Measurements from ENCODE around the gene BRAP.
"Not testable (repeated sequence)": the region's sequence is repeated elsewhere in the genome, so short reads cannot be mapped to it uniquely, and the experiment has no call there.

Gene BRAP

GRCh38 chr12:111692575-111693210 lies 6.9 kb upstream of the BRAP start:
- H3K9me3 ChIP-seq (ENCODE audit: low read length) = no peaks in the 10 kb centered on the region
- no peaks in the 10 kb centered on the region for H3K4me1 ChIP-seq (ENCODE audit: insufficient read depth, low read length)
- H3K36me3 ChIP-seq (ENCODE audit: insufficient read depth, low read length) = peaks cover 44% of the 10 kb centered on the region
- no peaks in the 10 kb centered on the region for H3K27me3 ChIP-seq (ENCODE audit: insufficient read depth, low read length)
- H3K4me3 ChIP-seq (ENCODE audit: low read length) = no peak overlapping the region
- no peak overlapping the region for H2AFZ ChIP-seq (ENCODE audit: low read depth, low read length)

DNA sequence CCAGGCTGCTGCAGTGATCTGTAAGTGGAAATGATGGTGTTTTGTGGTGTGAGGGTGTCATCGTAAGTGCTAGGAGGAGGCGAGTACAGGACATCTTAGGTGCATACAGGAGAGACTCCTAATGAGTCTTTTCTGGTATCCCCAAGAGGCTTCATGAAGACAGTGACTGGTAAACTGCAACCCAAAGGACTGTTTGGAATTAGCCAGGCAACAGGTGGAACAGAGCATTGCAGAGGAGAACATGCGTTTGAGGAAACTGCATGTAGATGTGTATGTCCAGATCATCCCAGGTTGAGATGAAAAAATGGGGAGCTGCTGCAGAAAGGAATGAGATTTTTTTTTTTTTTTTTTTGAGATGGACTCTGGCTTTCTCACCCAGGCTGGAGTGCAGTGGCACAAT lies 5.5 kb upstream of the BRAP start:
- Histone ChIP-seq H3K4me3 (ENCODE audit: low read length) (no peak overlapping the region), H3K27me3 (ENCODE audit: insufficient read depth, low read length) (no peaks in the 10 kb centered on the region), H2AFZ (ENCODE audit: low read depth, low read length) (no peak overlapping the region), H3K36me3 (ENCODE audit: insufficient read depth, low read length) (peaks cover 37% of the 10 kb centered on the region), H3K9me3 (ENCODE audit: low read length) (no peaks in the 10 kb centered on the region), H3K4me1 (ENCODE audit: insufficient read depth, low read length) (peaks cover 7% of the 10 kb centered on the region)

GRCh38 chr12:111687952-111688351 lies 2.2 kb upstream of the BRAP start:
- no peaks in the 10 kb centered on the region for H3K9me3 ChIP-seq (ENCODE audit: low read length)
- H3K4me1 ChIP-seq (ENCODE audit: insufficient read depth, low read length) = peaks cover 17% of the 10 kb centered on the region
- H3K4me3 ChIP-seq (ENCODE audit: low read length) = no peak overlapping the region
- H3K36me3 ChIP-seq (ENCODE audit: insufficient read depth, low read length) = peaks cover 9% of the 10 kb centered on the region
- H3K27me3 ChIP-seq (ENCODE audit: insufficient read depth, low read length) = no peaks in the 10 kb centered on the region
- H2AFZ ChIP-seq (ENCODE audit: low read depth, low read length) = no peak overlapping the region

DNA sequence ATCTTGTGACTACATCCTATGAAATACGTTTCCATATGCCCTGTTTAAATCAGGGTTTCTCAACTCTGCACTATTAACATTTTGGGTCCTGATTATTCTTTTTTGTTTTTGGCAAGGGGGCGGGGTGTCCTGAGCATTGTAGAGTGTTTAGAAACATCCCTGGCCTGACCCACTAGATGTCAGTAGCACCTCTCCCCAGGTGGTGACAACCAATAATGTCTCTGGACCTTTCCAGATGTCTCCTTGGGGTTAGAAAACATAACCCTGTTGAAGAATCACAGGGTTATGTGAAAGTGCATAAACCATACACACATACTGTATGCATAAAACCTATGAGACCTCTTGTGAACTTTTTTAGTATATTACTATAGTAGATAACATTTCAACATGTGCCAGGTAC lies 1.5 kb upstream of the BRAP start:
- Histone ChIP-seq H3K4me1 (ENCODE audit: insufficient read depth, low read length) (peaks cover 17% of the 10 kb centered on the region), H3K27me3 (ENCODE audit: insufficient read depth, low read length) (no peaks in the 10 kb centered on the region), H3K9me3 (ENCODE audit: low read length) (no peaks in the 10 kb centered on the region), H2AFZ (ENCODE audit: low read depth, low read length) (no peak overlapping the region), H3K4me3 (ENCODE audit: low read length) (peak overlapping the region; percentile 67), H3K36me3 (ENCODE audit: insufficient read depth, low read length) (peaks cover 8% of the 10 kb centered on the region)

DNA sequence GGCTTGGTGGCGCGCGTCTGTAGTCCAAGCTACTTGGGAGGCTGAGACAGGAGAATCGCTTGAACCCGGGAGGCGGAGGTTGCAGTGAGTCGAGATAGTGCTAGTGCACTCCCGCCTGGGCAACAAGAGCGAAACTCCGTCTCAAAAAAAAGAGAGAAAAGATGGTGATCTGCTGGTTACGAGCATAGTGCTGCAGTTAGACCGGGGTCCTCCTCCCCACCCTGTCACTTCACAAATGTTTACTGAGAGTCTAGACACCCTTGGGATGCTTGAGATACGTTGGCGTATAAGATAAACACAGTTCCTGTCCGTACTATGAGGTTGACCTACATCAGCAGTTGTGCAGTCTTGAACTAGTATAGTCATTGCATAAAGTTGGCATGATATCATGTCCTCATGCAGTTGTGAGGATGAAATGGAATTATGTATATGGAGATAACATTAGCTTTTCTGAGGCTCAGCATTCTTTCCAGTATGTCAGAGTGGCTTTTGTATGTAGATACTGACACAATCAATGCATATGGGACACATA lies 884 bp upstream of the BRAP start:
- Histone ChIP-seq H3K9me3 (ENCODE audit: low read length) (no peaks in the 10 kb centered on the region), H2AFZ (ENCODE audit: low read depth, low read length) (no peak overlapping the region), H3K36me3 (ENCODE audit: insufficient read depth, low read length) (peaks cover 15% of the 10 kb centered on the region), H3K4me3 (ENCODE audit: low read length) (peak overlapping the region; percentile 67), H3K27me3 (ENCODE audit: insufficient read depth, low read length) (no peaks in the 10 kb centered on the region), H3K4me1 (ENCODE audit: insufficient read depth, low read length) (peaks cover 17% of the 10 kb centered on the region)

GRCh38 chr12:111685322-111685810 lies 390 bp downstream of the BRAP start:
- no peaks in the 10 kb centered on the region for H3K27me3 ChIP-seq (ENCODE audit: insufficient read depth, low read length)
- H3K4me3 ChIP-seq (ENCODE audit: low read length) = peak overlapping the region; percentile 67
- H3K4me1 ChIP-seq (ENCODE audit: insufficient read depth, low read length) = peaks cover 17% of the 10 kb centered on the region

GRCh38 chr12:111684485-111685198 lies 1.1 kb downstream of the BRAP start:
- Histone ChIP-seq H3K4me1 (ENCODE audit: insufficient read depth, low read length) (peaks cover 17% of the 10 kb centered on the region), H3K36me3 (ENCODE audit: insufficient read depth, low read length) (peaks cover 33% of the 10 kb centered on the region), H3K4me3 (ENCODE audit: low read length) (peak overlapping the region; percentile 67)
- not testable (repeated sequence) for H2AFZ ChIP-seq (ENCODE audit: low read depth, low read length); H3K9me3 ChIP-seq (ENCODE audit: low read length); H3K27me3 ChIP-seq (ENCODE audit: insufficient read depth, low read length)

More at GRCh38 chr12:111685322-111685810, 390 bp downstream of the BRAP start:
- H2AFZ ChIP-seq (ENCODE audit: low read depth, low read length) = peak overlapping the region; percentile 33
- H3K9me3 ChIP-seq (ENCODE audit: low read length) = no peaks in the 10 kb centered on the region
- peaks cover 27% of the 10 kb centered on the region for H3K36me3 ChIP-seq (ENCODE audit: insufficient read depth, low read length)

DNA sequence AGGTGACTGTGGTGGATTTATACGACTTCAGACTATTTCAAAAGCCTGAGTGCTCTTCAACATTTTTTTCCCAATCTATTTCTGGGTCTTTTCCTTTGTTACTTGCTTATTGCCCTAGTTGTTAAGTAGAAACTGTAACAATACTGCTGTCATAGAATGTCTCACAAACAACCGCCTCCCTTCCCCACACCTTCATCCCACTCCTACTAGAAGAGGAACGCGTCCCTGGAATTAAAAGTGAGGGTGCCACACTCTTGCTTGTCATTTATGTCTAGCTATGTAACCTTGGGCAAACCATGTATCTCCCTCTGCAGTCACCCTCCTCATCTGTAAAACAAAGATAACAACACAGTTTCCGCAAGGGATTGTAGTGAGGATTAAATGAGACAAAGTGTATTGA lies 8.6 kb downstream of the BRAP start:
- H3K4me3 ChIP-seq (ENCODE audit: low read length) = no peak overlapping the region
- H3K27me3 ChIP-seq (ENCODE audit: insufficient read depth, low read length) = no peaks in the 10 kb centered on the region
- H3K9me3 ChIP-seq (ENCODE audit: low read length) = no peaks in the 10 kb centered on the region
- H3K36me3 ChIP-seq (ENCODE audit: insufficient read depth, low read length) = peaks cover 77% of the 10 kb centered on the region
- H3K4me1 ChIP-seq (ENCODE audit: insufficient read depth, low read length) = no peaks in the 10 kb centered on the region
- no peak overlapping the region for H2AFZ ChIP-seq (ENCODE audit: low read depth, low read length)

DNA sequence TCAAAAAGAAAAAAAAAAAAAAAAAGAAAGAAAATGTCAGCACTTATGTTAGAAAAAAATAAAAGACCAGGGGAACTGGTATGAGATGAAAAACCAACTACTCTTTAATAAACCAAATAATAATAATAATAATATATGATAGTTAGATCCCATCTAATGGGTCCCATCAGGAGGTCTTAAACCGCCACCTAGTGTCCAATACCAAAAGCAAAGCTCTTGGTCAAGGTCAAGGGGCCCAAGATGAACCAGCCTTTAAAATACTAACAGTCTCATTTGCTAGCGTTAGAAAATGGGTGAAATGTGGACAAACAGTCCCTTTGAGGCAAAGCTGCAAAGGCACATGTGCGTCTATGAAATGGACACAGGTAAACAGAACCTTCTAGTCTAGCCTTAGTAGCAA lies 12.3 kb downstream of the BRAP start:
- Histone ChIP-seq H3K9me3 (ENCODE audit: low read length) (no peaks in the 10 kb centered on the region), H3K4me1 (ENCODE audit: insufficient read depth, low read length) (no peaks in the 10 kb centered on the region), H2AFZ (ENCODE audit: low read depth, low read length) (no peak overlapping the region), H3K27me3 (ENCODE audit: insufficient read depth, low read length) (no peaks in the 10 kb centered on the region), H3K36me3 (ENCODE audit: insufficient read depth, low read length) (peaks cover 63% of the 10 kb centered on the region), H3K4me3 (ENCODE audit: low read length) (no peak overlapping the region)

GRCh38 chr12:111672822-111673381 lies 12.9 kb downstream of the BRAP start:
- no peaks in the 10 kb centered on the region for H3K27me3 ChIP-seq (ENCODE audit: insufficient read depth, low read length)
- H3K36me3 ChIP-seq (ENCODE audit: insufficient read depth, low read length) = peaks cover 65% of the 10 kb centered on the region
- H2AFZ ChIP-seq (ENCODE audit: low read depth, low read length) = no peak overlapping the region
- no peak overlapping the region for H3K4me3 ChIP-seq (ENCODE audit: low read length)
- no peaks in the 10 kb centered on the region for H3K9me3 ChIP-seq (ENCODE audit: low read length)
- H3K4me1 ChIP-seq (ENCODE audit: insufficient read depth, low read length) = no peaks in the 10 kb centered on the region

GRCh38 chr12:111664961-111665865 lies 20.5 kb downstream of the BRAP start:
- H3K4me3 ChIP-seq (ENCODE audit: low read length) = no peak overlapping the region
- no peaks in the 10 kb centered on the region for H3K9me3 ChIP-seq (ENCODE audit: low read length)
- no peaks in the 10 kb centered on the region for H3K27me3 ChIP-seq (ENCODE audit: insufficient read depth, low read length)
- H2AFZ ChIP-seq (ENCODE audit: low read depth, low read length) = no peak overlapping the region
- peaks cover 64% of the 10 kb centered on the region for H3K36me3 ChIP-seq (ENCODE audit: insufficient read depth, low read length)
- no peaks in the 10 kb centered on the region for H3K4me1 ChIP-seq (ENCODE audit: insufficient read depth, low read length)

DNA sequence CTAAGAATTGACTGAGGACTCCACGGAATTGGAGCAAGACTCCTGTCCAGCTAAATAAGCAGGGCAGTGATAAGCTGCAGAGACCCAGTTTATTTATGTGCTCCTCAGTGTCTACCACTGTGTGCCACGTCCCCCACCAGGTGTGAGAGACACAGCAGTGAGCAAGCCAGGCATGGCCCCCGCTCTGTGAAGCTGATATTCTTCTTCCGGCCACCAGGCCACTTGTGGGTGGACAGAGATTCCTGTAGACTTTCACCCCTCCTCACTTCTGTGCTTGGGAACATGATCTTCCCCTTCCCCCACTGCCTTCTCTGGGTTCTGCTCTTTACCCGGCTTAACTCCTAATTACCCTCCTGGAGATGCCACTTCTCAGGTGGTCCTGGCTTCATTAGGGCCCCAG lies 21.3 kb downstream of the BRAP start:
- no peaks in the 10 kb centered on the region for H3K9me3 ChIP-seq (ENCODE audit: low read length)
- H3K4me1 ChIP-seq (ENCODE audit: insufficient read depth, low read length) = no peaks in the 10 kb centered on the region
- H2AFZ ChIP-seq (ENCODE audit: low read depth, low read length) = no peak overlapping the region
- peaks cover 64% of the 10 kb centered on the region for H3K36me3 ChIP-seq (ENCODE audit: insufficient read depth, low read length)
- no peaks in the 10 kb centered on the region for H3K27me3 ChIP-seq (ENCODE audit: insufficient read depth, low read length)
- H3K4me3 ChIP-seq (ENCODE audit: low read length) = no peak overlapping the region

Measured in neuron (in vitro differentiated cells).